ENCODE results near the gene ISLR2.
"Not testable (repeated sequence)": the region's sequence is repeated elsewhere in the genome, so short reads cannot be mapped to it uniquely, and the experiment has no call there.

Gene ISLR2

GRCh38 chr15:74158855-74159650 is 28.7 kb downstream of the ISLR2 start:
- DNase-seq: no peak

- DNase-seq: no peak
Measured at GRCh38 chr15:74159773-74160172, 29.4 kb downstream of the ISLR2 start.

- DNase-seq: not testable (repeated sequence)
Measured at GRCh38 chr15:74160390-74160789, 30.0 kb downstream of the ISLR2 start.

GRCh38 chr15:74162195-74162536 is 31.8 kb downstream of the ISLR2 start:
- not testable (repeated sequence) for DNase-seq

GRCh38 chr15:74165461-74165860 is 35.1 kb downstream of the ISLR2 start:
- no peak for DNase-seq

GRCh38 chr15:74167891-74168331 is 37.5 kb downstream of the ISLR2 start:
- DNase-seq: no peak

- no peak for DNase-seq
Measured at GRCh38 chr15:74168711-74169126, 38.3 kb downstream of the ISLR2 start.

- no peak for DNase-seq
Measured at GRCh38 chr15:74170071-74170844, 39.9 kb downstream of the ISLR2 start.

- DNase-seq: no peak
Measured at GRCh38 chr15:74170875-74171578, 40.6 kb downstream of the ISLR2 start.

- DNase-seq: no peak
Measured at GRCh38 chr15:74171965-74172541, 41.7 kb downstream of the ISLR2 start.

GRCh38 chr15:74172701-74173379 is 42.5 kb downstream of the ISLR2 start:
- no peak for DNase-seq

GRCh38 chr15:74173380-74174218 is 43.2 kb downstream of the ISLR2 start, which contains the start of gene ISLR:
ISLR (plus strand) TSS chr15:74173710; CDS start chr15:74174859, 1,149 bp downstream.
- peak; percentile 56 for DNase-seq

- DNase-seq: no peak
Measured at GRCh38 chr15:74174219-74174957, 44.0 kb downstream of the ISLR2 start.

- DNase-seq: no peak
Measured at GRCh38 chr15:74174958-74175253, 44.5 kb downstream of the ISLR2 start.

- DNase-seq: no peak
Measured at GRCh38 chr15:74175271-74176191, 45.1 kb downstream of the ISLR2 start.

GRCh38 chr15:74176262-74177214 is 46.2 kb downstream of the ISLR2 start:
- no peak for DNase-seq

- no peak for DNase-seq
Measured at GRCh38 chr15:74178326-74179100, 48.1 kb downstream of the ISLR2 start.

Data from MV-4-11 (cell line).